MCF 10A (cell line): ENCODE measurements around the gene CAVIN2. TPM values are rescaled to one million over a fixed set of nuclear protein-coding genes. Genes with fewer than 3 reads are reported as not detected.
A peak's percentile ranks its signal among the peaks of the same experiment; 100 is the strongest.

Experiments
- BruUV-seq: library from RNA; stranded (reverse); fragments of 400-500 nt; replicated peaks from 2 replicates; lab custom pipeline; 2021; lab: Mats Ljungman, UMichigan
- CTCF ChIA-PET: fragments of 300-600 bp; sonication (Branson Sonifier 250); formaldehyde crosslinking; extraction: SDS; loops from one replicate; lab custom pipeline; 2021; ENCODE audit warnings: antibody characterized with exemption, inconsistent platforms; lab: Yijun Ruan, JAX
- POLR2A ChIA-PET: fragments of 300-600, 350-650 bp; sonication (Branson Sonifier 250); formaldehyde crosslinking; extraction: SDS; loops from one replicate; lab custom pipeline; 2020; ENCODE audit warnings: antibody characterized with exemption, inconsistent platforms; lab: Yijun Ruan, JAX
- DNase-seq: peaks from one replicate; pipeline ENCODE4 v3.0.0-alpha.2; 2018; ENCODE audit not compliant: unreplicated experiment
- H3K27ac Mint-ChIP-seq: one replicate; pipeline ENCODE4 v1.8.0; 2022; ENCODE audit warnings: mild to moderate bottlenecking, low read depth, mixed read lengths; ENCODE audit not compliant: unreplicated experiment
- H3K27me3 Mint-ChIP-seq: one replicate; pipeline ENCODE4 v1.8.0; 2022; ENCODE audit warnings: mixed read lengths; ENCODE audit not compliant: insufficient read depth, unreplicated experiment
- H3K36me3 Mint-ChIP-seq: one replicate; pipeline ENCODE4 v1.8.0; 2022; ENCODE audit warnings: mild to moderate bottlenecking, moderate library complexity, mixed read lengths; ENCODE audit not compliant: insufficient read depth, unreplicated experiment
- H3K4me1 Mint-ChIP-seq: one replicate; pipeline ENCODE4 v1.8.0; 2022; ENCODE audit warnings: mixed read lengths; ENCODE audit not compliant: insufficient read depth, unreplicated experiment
- H3K4me3 Mint-ChIP-seq: one replicate; pipeline ENCODE4 v1.8.0; 2022; ENCODE audit warnings: mild to moderate bottlenecking, moderate library complexity, mixed read lengths; ENCODE audit not compliant: unreplicated experiment
- H3K9me3 Mint-ChIP-seq: one replicate; pipeline ENCODE4 v1.8.0; 2022; ENCODE audit warnings: mixed read lengths; ENCODE audit not compliant: unreplicated experiment
- CTCF ChIP-seq: fragments of 200-600 bp; IDR thresholded peaks from one replicate; pipeline ENCODE4 v1.8.0; 2022; ENCODE audit warnings: antibody characterized with exemption, mild to moderate bottlenecking; ENCODE audit not compliant: unreplicated experiment
- intact Hi-C: fragments of 100-400 bp; cut with micrococcal nuclease; formaldehyde crosslinking; loops from 2 replicates; pipeline ENCODE4 v1.14.1; 2022
- total RNA-seq: library from RNA; stranded (reverse); gene quantifications from 2 replicates; pipeline ENCODE4 v1.2.3, GENCODE V29; 2022

CAVIN2 gene
- total RNA-seq, 1 experiment from 2014 or later: 16.4 TPM

- ChIA-PET POLR2A (interaction anchor here (1.0 to 1.9 kb wide), 3 partner anchors 25 to 322 kb away, joined by 3 to 6 read pairs (median 4); partner anchors contain the start of gene NABP1), CTCF (interaction anchor here (0.5 to 3.4 kb wide), 15 partner anchors 9 to 961 kb away, joined by 3 to 22 read pairs (median 4); no protein-coding TSS in a partner anchor)
- peaks cover 39% of the 10 kb centered on the region for H3K4me1 Mint-ChIP-seq
- no peaks in the 10 kb centered on the region for H3K9me3 Mint-ChIP-seq
- no peak overlapping the region for H3K4me3 Mint-ChIP-seq
- H3K27ac Mint-ChIP-seq: no peak overlapping the region
- intact Hi-C loops: loop anchor here (10.0 kb wide), 1 partner anchor 165 kb away; no protein-coding TSS in a partner anchor
- H3K36me3 Mint-ChIP-seq: peaks cover 48% of the 10 kb centered on the region
- DNase-seq: peak; percentile 24
- no peaks in the 10 kb centered on the region for H3K27me3 Mint-ChIP-seq
- BruUV-seq: no TSS peak
- no peak for TF ChIP-seq CTCF
Observed at GRCh38 chr2:191839918-191840804, 6.7 kb downstream of the CAVIN2 start.

- intact Hi-C loops: no loop called here
- BruUV-seq: no TSS peak
- H3K36me3 Mint-ChIP-seq: peaks cover 42% of the 10 kb centered on the region
- CTCF ChIA-PET: interaction anchor here (2.9 to 3.4 kb wide), 2 partner anchors 26 to 324 kb away, joined by 14 to 22 read pairs; no protein-coding TSS in a partner anchor
- DNase-seq: no peak
- H3K27ac Mint-ChIP-seq: peak overlapping the region; percentile 8
- peaks cover 30% of the 10 kb centered on the region for H3K4me1 Mint-ChIP-seq
- TF ChIP-seq CTCF: no peak
- no peaks in the 10 kb centered on the region for H3K27me3 Mint-ChIP-seq
- H3K9me3 Mint-ChIP-seq: no peaks in the 10 kb centered on the region
- POLR2A ChIA-PET: no interaction called here
- H3K4me3 Mint-ChIP-seq: no peak overlapping the region
Observed at GRCh38 chr2:191838526-191838925, 8.4 kb downstream of the CAVIN2 start.

- no peaks in the 10 kb centered on the region for H3K9me3 Mint-ChIP-seq
- H3K4me3 Mint-ChIP-seq: no peak overlapping the region
- no TSS peak for BruUV-seq
- intact Hi-C loops: no loop called here
- peaks cover 23% of the 10 kb centered on the region for H3K4me1 Mint-ChIP-seq
- ChIA-PET POLR2A (interaction anchor here (0.6 to 4.2 kb wide), 2 partner anchors 9 to 67 kb away, joined by 3 to 29 read pairs; partner anchors contain the start of gene CAVIN2), CTCF (interaction anchor here (0.6 to 1.1 kb wide), 4 partner anchors 10 to 97 kb away, joined by 3 to 6 read pairs (median 4); partner anchors contain the start of gene CAVIN2)
- H3K27ac Mint-ChIP-seq: no peak overlapping the region
- H3K36me3 Mint-ChIP-seq: peaks cover 33% of the 10 kb centered on the region
- no peaks in the 10 kb centered on the region for H3K27me3 Mint-ChIP-seq
- DNase-seq: peak; percentile 29
- TF ChIP-seq CTCF: no peak
Observed at GRCh38 chr2:191836853-191837769, 9.8 kb downstream of the CAVIN2 start.
